A549 treated with AZD9567 at 1 μM for 4 hours (cell line): ENCODE measurements around the gene TMEM106B. TPM values are rescaled to one million over a fixed set of nuclear protein-coding genes. Genes with fewer than 3 reads are reported as not detected.

Experiments used
- total RNA-seq: library from RNA; stranded (reverse); fragments of 200-300 nt; extraction: Qiagen RNA extraction; gene quantifications from 5 replicates; pipeline ENCODE4 v1.2.3, GENCODE V29; 2022; ENCODE audit not compliant: insufficient read depth

Gene TMEM106B
- total RNA-seq: 32.8 to 41.8 TPM (median 36.1 TPM) in 5 replicates

DNA sequence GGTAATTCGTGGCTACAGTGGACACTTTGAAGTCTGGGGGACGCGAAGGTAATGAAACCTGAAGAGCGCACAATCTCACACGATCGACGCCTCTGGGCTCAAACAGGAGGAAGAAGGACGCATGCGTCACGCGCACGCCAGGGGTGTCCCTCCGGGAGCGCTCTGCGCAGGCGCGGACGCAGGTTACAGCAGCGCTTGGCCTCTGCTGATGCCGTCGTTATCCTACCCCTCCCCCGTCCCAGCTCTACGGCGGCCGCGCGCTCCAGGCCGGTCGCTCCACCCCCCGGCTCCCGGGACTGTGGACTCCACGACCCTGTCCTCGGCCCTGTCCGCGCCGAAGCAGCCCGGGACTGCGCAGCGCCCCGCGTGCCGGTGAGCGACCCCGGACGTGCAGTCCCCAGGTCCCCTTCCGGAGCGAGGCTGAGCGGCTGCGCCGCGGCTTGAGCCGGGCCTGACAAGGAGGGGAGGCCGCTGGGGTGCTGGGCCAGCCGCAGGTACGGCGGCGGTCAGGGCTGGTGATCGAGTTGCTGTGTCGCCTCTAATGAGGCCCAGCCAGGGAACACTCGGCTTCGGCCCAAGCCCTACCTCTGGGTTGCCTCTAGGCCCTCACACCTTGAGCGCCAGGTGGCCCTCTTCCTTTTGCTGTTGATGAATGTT, at the start of gene TMEM106B:
TMEM106B (plus strand) TSS at position 241 of the 657 bp plus-strand sequence. CDS start 3,517 bp downstream, outside the sequence.

Other genes with a start within 250 kb of the TMEM106B start
- gene VWDE, start 192.6 kb downstream of the TMEM106B start, total RNA-seq: 0.33 to 0.69 TPM (median 0.60 TPM) in 4 of 5 replicates, not detected in the other